ENCODE data around the gene POMT2. TPM values are rescaled to one million over a fixed set of nuclear protein-coding genes. Genes with fewer than 3 reads are reported as not detected.
"Not testable (repeated sequence)": the region's sequence is repeated elsewhere in the genome, so short reads cannot be mapped to it uniquely, and the experiment has no call there.

POMT2 gene
- polyA plus RNA-seq, 1 of the 3 experiments (the other 2 are of a cell fraction), result 19.9 TPM

DNA sequence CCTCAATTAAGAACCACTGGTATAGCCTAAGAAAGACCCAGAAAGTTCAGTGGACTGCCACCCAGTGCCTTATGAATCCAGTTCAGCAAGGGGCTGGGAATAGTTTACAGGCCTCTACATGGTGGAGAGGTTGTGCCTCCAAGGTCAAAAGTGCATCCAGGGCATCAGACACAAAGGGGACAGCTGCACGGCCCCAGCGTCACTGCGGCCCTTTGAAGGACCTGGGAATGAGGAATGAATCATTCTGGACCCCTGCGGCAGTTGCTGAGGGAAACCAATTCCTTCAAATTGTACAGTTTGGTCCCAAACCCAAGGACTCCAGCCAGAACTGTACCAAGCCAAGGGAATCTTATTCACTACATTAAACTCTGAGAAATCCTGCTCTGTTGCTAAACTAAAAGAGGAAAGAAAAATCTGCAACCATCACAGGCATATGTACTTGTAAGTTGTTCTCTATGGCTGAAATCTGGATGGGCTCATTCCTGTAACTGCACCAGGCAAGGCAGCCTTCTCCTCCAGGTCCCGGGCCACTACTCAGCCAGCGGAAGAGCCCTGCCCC lies 38.8 kb downstream of the POMT2 start:
- H3K27ac ChIP-seq (ENCODE audit: low read depth in 2 of 2, low read length in 1 of 2), result no peak overlapping the region
- no peaks in the 10 kb centered on the region; a peak in 1 of 4 replicates for H3K4me1 ChIP-seq (ENCODE audit: control insufficient read depth in 1 of 2, insufficient read depth in 2 of 2, low read depth in 1 of 2, low read length in 1 of 2)
- H3K4me3 ChIP-seq (ENCODE audit: low read depth in 2 of 2, low read length in 1 of 2), result no peak overlapping the region
- no peak overlapping the region for H3K9ac ChIP-seq
- H3K27me3 ChIP-seq (ENCODE audit: insufficient read depth), result no peaks in the 10 kb centered on the region
- H2AFZ ChIP-seq (ENCODE audit: low read depth), result no peak overlapping the region
- H4K20me1 ChIP-seq (ENCODE audit: insufficient read depth), result no peaks in the 10 kb centered on the region
- no peak for TF ChIP-seq SIN3A (IDR thresholded peaks at IDR 0.05; ENCODE audit: borderline replicate concordance, low read depth, low read length)
- TF ChIP-seq JUND (IDR thresholded peaks at IDR 0.05), result no peak
- no peak for TF ChIP-seq RXRA (IDR thresholded peaks at IDR 0.05; ENCODE audit: borderline replicate concordance, low read depth)
- TF ChIP-seq, protein P1, sequence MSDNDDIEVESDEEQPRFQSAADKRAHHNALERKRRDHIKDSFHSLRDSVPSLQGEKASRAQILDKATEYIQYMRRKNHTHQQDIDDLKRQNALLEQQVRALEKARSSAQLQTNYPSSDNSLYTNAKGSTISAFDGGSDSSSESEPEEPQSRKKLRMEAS (IDR thresholded peaks at IDR 0.05; ENCODE audit: low read depth), result no peak
- TF ChIP-seq TCF12 (IDR thresholded peaks at IDR 0.05), result no peak
- TF ChIP-seq, protein P2, sequence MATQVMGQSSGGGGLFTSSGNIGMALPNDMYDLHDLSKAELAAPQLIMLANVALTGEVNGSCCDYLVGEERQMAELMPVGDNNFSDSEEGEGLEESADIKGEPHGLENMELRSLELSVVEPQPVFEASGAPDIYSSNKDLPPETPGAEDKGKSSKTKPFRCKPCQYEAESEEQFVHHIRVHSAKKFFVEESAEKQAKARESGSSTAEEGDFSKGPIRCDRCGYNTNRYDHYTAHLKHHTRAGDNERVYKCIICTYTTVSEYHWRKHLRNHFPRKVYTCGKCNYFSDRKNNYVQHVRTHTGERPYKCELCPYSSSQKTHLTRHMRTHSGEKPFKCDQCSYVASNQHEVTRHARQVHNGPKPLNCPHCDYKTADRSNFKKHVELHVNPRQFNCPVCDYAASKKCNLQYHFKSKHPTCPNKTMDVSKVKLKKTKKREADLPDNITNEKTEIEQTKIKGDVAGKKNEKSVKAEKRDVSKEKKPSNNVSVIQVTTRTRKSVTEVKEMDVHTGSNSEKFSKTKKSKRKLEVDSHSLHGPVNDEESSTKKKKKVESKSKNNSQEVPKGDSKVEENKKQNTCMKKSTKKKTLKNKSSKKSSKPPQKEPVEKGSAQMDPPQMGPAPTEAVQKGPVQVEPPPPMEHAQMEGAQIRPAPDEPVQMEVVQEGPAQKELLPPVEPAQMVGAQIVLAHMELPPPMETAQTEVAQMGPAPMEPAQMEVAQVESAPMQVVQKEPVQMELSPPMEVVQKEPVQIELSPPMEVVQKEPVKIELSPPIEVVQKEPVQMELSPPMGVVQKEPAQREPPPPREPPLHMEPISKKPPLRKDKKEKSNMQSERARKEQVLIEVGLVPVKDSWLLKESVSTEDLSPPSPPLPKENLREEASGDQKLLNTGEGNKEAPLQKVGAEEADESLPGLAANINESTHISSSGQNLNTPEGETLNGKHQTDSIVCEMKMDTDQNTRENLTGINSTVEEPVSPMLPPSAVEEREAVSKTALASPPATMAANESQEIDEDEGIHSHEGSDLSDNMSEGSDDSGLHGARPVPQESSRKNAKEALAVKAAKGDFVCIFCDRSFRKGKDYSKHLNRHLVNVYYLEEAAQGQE (IDR thresholded peaks at IDR 0.05; ENCODE audit: low read depth, low read length), result no peak
- H3K9me3 ChIP-seq, result no peaks in the 10 kb centered on the region
- ChIA-PET POLR2A (no interaction called here), CTCF (interaction anchor here (2.5 to 3.6 kb wide), 2 partner anchors 19 to 130 kb away, joined by 11 to 15 read pairs; no protein-coding TSS in a partner anchor)
- no peaks in the 10 kb centered on the region for H3K79me2 ChIP-seq (ENCODE audit: insufficient read depth)
- H3K9me2 ChIP-seq, result no peaks in the 10 kb centered on the region
- H3F3A ChIP-seq (replicated peaks; ENCODE audit: insufficient read depth), result no peaks in the 10 kb centered on the region
- no peak for DNase-seq
- H3K4me2 ChIP-seq, result no peak overlapping the region
- WGBS (ENCODE audit: low lambda C conversion rate), result 92% methylated on average over 6 of the region's 6 CpGs
- H3K36me3 ChIP-seq (replicated peaks in 1 of 2; ENCODE audit: control insufficient read depth in 1 of 2, insufficient read depth in 2 of 2, low read length in 1 of 2), result peaks cover 15 to 80% of the 10 kb centered on the region in 2 experiments

DNA sequence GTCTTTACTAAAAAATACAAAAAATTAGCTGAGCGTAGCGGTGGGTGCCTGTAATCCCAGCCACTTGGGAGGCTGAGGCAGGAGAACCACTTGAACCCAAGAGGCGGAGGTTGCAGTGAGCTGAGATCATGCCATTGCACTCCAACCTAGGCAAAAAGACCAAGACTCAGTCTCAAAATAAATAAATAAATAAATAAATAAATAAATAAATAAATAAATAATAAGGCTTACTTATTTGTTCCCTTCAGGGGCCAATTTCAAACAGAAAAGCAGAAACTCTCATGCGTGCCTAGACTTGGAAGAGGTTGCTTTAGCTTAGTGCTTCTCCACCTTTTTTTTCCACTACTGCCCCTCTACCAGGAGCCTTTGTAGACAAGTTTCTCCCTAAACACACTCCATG lies 39.8 kb downstream of the POMT2 start:
- H3K9me2 ChIP-seq; H3F3A ChIP-seq (replicated peaks; ENCODE audit: insufficient read depth); DNase-seq; H3K9me3 ChIP-seq; H4K20me1 ChIP-seq (ENCODE audit: insufficient read depth); H3K27me3 ChIP-seq (ENCODE audit: insufficient read depth); POLR2A ChIA-PET; H3K4me3 ChIP-seq (ENCODE audit: low read depth in 2 of 2, low read length in 1 of 2); H2AFZ ChIP-seq (ENCODE audit: low read depth); H3K9ac ChIP-seq; H3K27ac ChIP-seq (ENCODE audit: low read depth in 2 of 2, low read length in 1 of 2); H3K79me2 ChIP-seq (ENCODE audit: insufficient read depth); H3K4me2 ChIP-seq; H3K4me1 ChIP-seq (ENCODE audit: control insufficient read depth in 1 of 2, insufficient read depth in 2 of 2, low read depth in 1 of 2, low read length in 1 of 2): not testable (repeated sequence)
- peaks cover 11 to 71% of the 10 kb centered on the region in 2 experiments for H3K36me3 ChIP-seq (replicated peaks in 1 of 2; ENCODE audit: control insufficient read depth in 1 of 2, insufficient read depth in 2 of 2, low read length in 1 of 2)
- over 99% methylated on average over 4 of the region's 4 CpGs for WGBS (ENCODE audit: low lambda C conversion rate)
- CTCF ChIA-PET, result interaction anchor here (0.6 to 1.5 kb wide), 2 partner anchors 21 to 155 kb away, joined by 3 to 5 read pairs; no protein-coding TSS in a partner anchor

DNA sequence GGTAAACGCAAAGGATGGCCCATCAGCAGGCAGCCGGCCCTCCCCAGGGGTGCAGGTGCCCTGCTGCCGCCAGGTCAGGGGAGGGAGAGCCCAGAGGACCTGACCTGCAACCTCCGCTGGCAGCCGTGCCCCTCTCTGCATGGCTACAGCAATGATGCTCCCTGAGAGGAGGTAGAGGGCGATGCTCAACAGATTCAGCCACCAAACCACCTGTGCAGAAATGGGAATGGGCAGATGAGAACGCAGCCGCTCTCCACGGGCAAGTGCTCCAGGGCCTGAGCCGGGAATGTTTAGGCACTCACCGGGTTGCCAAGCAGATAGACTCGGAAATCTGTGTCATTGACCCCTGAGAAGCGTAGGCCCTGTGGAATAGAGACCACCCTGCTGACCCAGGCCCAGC lies 41.0 kb downstream of the POMT2 start:
- 93% methylated on average over 11 of the region's 13 CpGs for WGBS (ENCODE audit: low lambda C conversion rate)

More for the DNA sequence above, 41.0 kb downstream of the POMT2 start:
- Histone ChIP-seq H3K4me2 (no peak overlapping the region), H4K20me1 (ENCODE audit: insufficient read depth) (no peaks in the 10 kb centered on the region), H3K4me1 (ENCODE audit: control insufficient read depth in 1 of 2, insufficient read depth in 2 of 2, low read depth in 1 of 2, low read length in 1 of 2) (peaks cover 0 to 18% of the 10 kb centered on the region in 2 experiments; a peak in 1 of 4 replicates), H3K79me2 (ENCODE audit: insufficient read depth) (no peaks in the 10 kb centered on the region), H3K9me2 (no peaks in the 10 kb centered on the region), H3K27me3 (ENCODE audit: insufficient read depth) (no peaks in the 10 kb centered on the region), H3K27ac (ENCODE audit: low read depth in 2 of 2, low read length in 1 of 2) (no peak overlapping the region), H3K9me3 (no peaks in the 10 kb centered on the region), H3K4me3 (ENCODE audit: low read depth in 2 of 2, low read length in 1 of 2) (no peak overlapping the region), H3K36me3 (replicated peaks in 1 of 2; ENCODE audit: control insufficient read depth in 1 of 2, insufficient read depth in 2 of 2, low read length in 1 of 2) (peaks cover 6 to 62% of the 10 kb centered on the region in 2 experiments), H2AFZ (ENCODE audit: low read depth) (no peak overlapping the region), H3F3A (replicated peaks; ENCODE audit: insufficient read depth) (no peaks in the 10 kb centered on the region), H3K9ac (no peak overlapping the region)
- ChIA-PET CTCF (interaction anchor here (1.5 kb wide), 1 partner anchor 22 kb away, joined by 5 read pairs; no protein-coding TSS in a partner anchor), POLR2A (no interaction called here)
- DNase-seq, result no peak
- TF ChIP-seq, protein P3, sequence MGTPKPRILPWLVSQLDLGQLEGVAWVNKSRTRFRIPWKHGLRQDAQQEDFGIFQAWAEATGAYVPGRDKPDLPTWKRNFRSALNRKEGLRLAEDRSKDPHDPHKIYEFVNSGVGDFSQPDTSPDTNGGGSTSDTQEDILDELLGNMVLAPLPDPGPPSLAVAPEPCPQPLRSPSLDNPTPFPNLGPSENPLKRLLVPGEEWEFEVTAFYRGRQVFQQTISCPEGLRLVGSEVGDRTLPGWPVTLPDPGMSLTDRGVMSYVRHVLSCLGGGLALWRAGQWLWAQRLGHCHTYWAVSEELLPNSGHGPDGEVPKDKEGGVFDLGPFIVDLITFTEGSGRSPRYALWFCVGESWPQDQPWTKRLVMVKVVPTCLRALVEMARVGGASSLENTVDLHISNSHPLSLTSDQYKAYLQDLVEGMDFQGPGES (IDR thresholded peaks at IDR 0.05; ENCODE audit: low read depth, low read length), result no peak

Data from SK-N-SH (cell line).